Cardiac fibroblast (primary cell): ENCODE results near the gene CD46.

ENCODE experiments used
- DNase-seq, 2 donors: peaks; one replicate each; pipeline versions ENCODE4 v3.0.0 to v3.0.0-alpha.2; 2010; ENCODE audit warnings: low read depth in 2 of 2
- H3K4me3 ChIP-seq, 2 donors: replicated peaks in 1 of 2; 1 replicate in 1 of 2; 2 replicates in 1 of 2; pipeline ENCODE4 v1.5.1; 2011; ENCODE audit warnings: low read depth in 2 of 2, low read length in 2 of 2, mild to moderate bottlenecking in 2 of 2, moderate library complexity in 1 of 2
- CTCF ChIP-seq: IDR thresholded peaks from one replicate; pipeline ENCODE4 v1.5.1; 2011; ENCODE audit warnings: low read depth, mild to moderate bottlenecking, low read length, inconsistent platforms

Gene CD46

DNA sequence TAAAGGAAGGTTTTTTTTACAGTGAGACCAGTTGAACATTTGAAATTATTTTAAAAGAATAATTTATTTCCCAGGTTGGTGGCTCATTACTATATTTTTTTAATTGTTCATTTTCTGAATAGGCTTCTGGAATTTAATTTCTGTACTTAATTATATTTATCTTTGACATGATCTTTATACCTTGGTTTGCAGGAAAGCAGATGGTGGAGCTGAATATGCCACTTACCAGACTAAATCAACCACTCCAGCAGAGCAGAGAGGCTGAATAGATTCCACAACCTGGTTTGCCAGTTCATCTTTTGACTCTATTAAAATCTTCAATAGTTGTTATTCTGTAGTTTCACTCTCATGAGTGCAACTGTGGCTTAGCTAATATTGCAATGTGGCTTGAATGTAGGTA, 41.5 kb downstream of the CD46 start:
- no peak for TF ChIP-seq CTCF
- no peak for DNase-seq
- no peak overlapping the region for H3K4me3 ChIP-seq

GRCh38 chr1:207794861-207795260, 43.0 kb downstream of the CD46 start:
- no peak for TF ChIP-seq CTCF
- no peak overlapping the region for H3K4me3 ChIP-seq
- DNase-seq, result no peak

GRCh38 chr1:207797229-207797973, 45.5 kb downstream of the CD46 start:
- peak; percentile 66 for TF ChIP-seq CTCF
- peak; percentile 88 to 96 for DNase-seq
- no peak overlapping the region for H3K4me3 ChIP-seq

- TF ChIP-seq CTCF, result no peak
- no peak for DNase-seq
- H3K4me3 ChIP-seq, result no peak overlapping the region
Measured at GRCh38 chr1:207798847-207799246, 47.0 kb downstream of the CD46 start.

- H3K4me3 ChIP-seq, result no peak overlapping the region
- DNase-seq, result no peak
- TF ChIP-seq CTCF, result no peak
Measured at GRCh38 chr1:207799989-207800648, 48.3 kb downstream of the CD46 start.

- DNase-seq, result no peak
- no peak for TF ChIP-seq CTCF
- H3K4me3 ChIP-seq, result no peak overlapping the region
Measured at GRCh38 chr1:207801819-207802218, 50.0 kb downstream of the CD46 start.
